ENCODE data around the gene SLC49A4. TPM values are rescaled to one million over a fixed set of nuclear protein-coding genes. Genes with fewer than 3 reads are reported as not detected.
A peak's percentile ranks its signal among the peaks of the same experiment; 100 is the strongest.

The SLC49A4 gene
- total RNA-seq, 4 donors from 2014 or later = 28.0 to 41.8 (median 37.9) TPM

GRCh38 chr3:122789585-122790273, 5.1 kb upstream of the SLC49A4 start:
- no peak for DNase-seq (ENCODE audit: low spot score in 2 of 2)
- no peak overlapping the region for H3K4me3 ChIP-seq (ENCODE audit: low read depth, poor library complexity, severe bottlenecking)
- intact Hi-C loops (cut with DNase I; ENCODE audit: low total_unique reads) = no loop called here
- WGBS, 2 donors = 60 to 63% methylated on average over 11 of the region's 11 CpGs
- TF ChIP-seq CTCF (IDR thresholded peaks at IDR 0.05) (no peak), POLR2A (IDR thresholded peaks at IDR 0.05) (no peak)

- 0% methylated on average over 25 to 46 of the region's 46 CpGs for WGBS, 2 donors
- intact Hi-C loops (cut with DNase I; ENCODE audit: low total_unique reads) = no loop called here
- peak within 1 kb of the TSS; percentile 70 for H3K4me3 ChIP-seq (ENCODE audit: low read depth, poor library complexity, severe bottlenecking)
- DNase-seq (ENCODE audit: low spot score in 2 of 2) = peak; percentile 96 to 99
- TF ChIP-seq POLR2A (IDR thresholded peaks at IDR 0.05) (no peak), CTCF (IDR thresholded peaks at IDR 0.05) (no peak)
These were observed 1.1 kb upstream of the SLC49A4 start, which contains the start of gene HSPBAP1 for GRCh38 chr3:122793568-122794416. HSPBAP1 (minus strand) TSS chr3:122793831; CDS start chr3:122793680, 151 bp downstream.

GRCh38 chr3:122794483-122794778, 438 bp upstream of the SLC49A4 start:
- WGBS, 2 donors = 0 to 1% methylated on average over 6 of the region's 6 CpGs
- intact Hi-C loops (cut with DNase I; ENCODE audit: low total_unique reads) = no loop called here
- TF ChIP-seq CTCF (IDR thresholded peaks at IDR 0.05) (no peak), POLR2A (IDR thresholded peaks at IDR 0.05) (no peak)

GRCh38 chr3:122795674-122796195, 866 bp downstream of the SLC49A4 start:
- intact Hi-C loops (cut with DNase I; ENCODE audit: low total_unique reads) = no loop called here

More at GRCh38 chr3:122794483-122794778, 438 bp upstream of the SLC49A4 start:
- H3K4me3 ChIP-seq (ENCODE audit: low read depth, poor library complexity, severe bottlenecking) = peak overlapping the region; percentile 70
- DNase-seq (ENCODE audit: low spot score in 2 of 2) = no peak

GRCh38 chr3:122797291-122797690, 2.4 kb downstream of the SLC49A4 start:
- no peak overlapping the region for H3K4me3 ChIP-seq (ENCODE audit: low read depth, poor library complexity, severe bottlenecking)
- TF ChIP-seq CTCF (IDR thresholded peaks at IDR 0.05) (no peak), POLR2A (IDR thresholded peaks at IDR 0.05) (no peak)
- WGBS, 2 donors = 62 to 69% methylated on average over 3 of the region's 3 CpGs
- intact Hi-C loops (cut with DNase I; ENCODE audit: low total_unique reads) = no loop called here
- no peak for DNase-seq (ENCODE audit: low spot score in 2 of 2)

More at GRCh38 chr3:122795674-122796195, 866 bp downstream of the SLC49A4 start:
- no peak for DNase-seq (ENCODE audit: low spot score in 2 of 2)
- peak overlapping the region; percentile 70 for H3K4me3 ChIP-seq (ENCODE audit: low read depth, poor library complexity, severe bottlenecking)
- TF ChIP-seq CTCF (IDR thresholded peaks at IDR 0.05) (no peak), POLR2A (IDR thresholded peaks at IDR 0.05) (no peak)
- WGBS, 2 donors = 24 to 27% methylated on average over 11 of the region's 11 CpGs

All from lower leg skin (tissue), 4 donors.